ENCODE data around the gene POR.

POR gene

GRCh38 chr7:75953931-75954330, 39.0 kb downstream of the POR start:
- DNase-seq (ENCODE audit: low read depth) = no peak

GRCh38 chr7:75955331-75955955, 40.5 kb downstream of the POR start:
- DNase-seq (ENCODE audit: low read depth) = no peak

- no peak for DNase-seq (ENCODE audit: low read depth)
Observed at GRCh38 chr7:75957021-75957736, 42.2 kb downstream of the POR start.

- no peak for DNase-seq (ENCODE audit: low read depth)
Observed at GRCh38 chr7:75958802-75959543, 44.0 kb downstream of the POR start.

- DNase-seq (ENCODE audit: low read depth) = no peak
Observed at GRCh38 chr7:75960372-75960771, 45.4 kb downstream of the POR start.

GRCh38 chr7:75961218-75961617, 46.3 kb downstream of the POR start:
- DNase-seq (ENCODE audit: low read depth) = no peak

- DNase-seq (ENCODE audit: low read depth) = no peak
Observed at GRCh38 chr7:75962607-75963380, 47.8 kb downstream of the POR start.

GRCh38 chr7:75963381-75963995, 48.5 kb downstream of the POR start:
- DNase-seq (ENCODE audit: low read depth) = no peak

GRCh38 chr7:75965617-75966016, 50.7 kb downstream of the POR start:
- no peak for DNase-seq (ENCODE audit: low read depth)

- DNase-seq (ENCODE audit: low read depth) = no peak
Observed at GRCh38 chr7:75966190-75966961, 51.4 kb downstream of the POR start.

GRCh38 chr7:75967055-75967454, 52.1 kb downstream of the POR start:
- DNase-seq (ENCODE audit: low read depth) = no peak

GRCh38 chr7:75967487-75967997, 52.6 kb downstream of the POR start:
- DNase-seq (ENCODE audit: low read depth) = no peak

- no peak for DNase-seq (ENCODE audit: low read depth)
Observed at GRCh38 chr7:75968012-75968411, 53.1 kb downstream of the POR start.

- DNase-seq (ENCODE audit: low read depth) = no peak
Observed at GRCh38 chr7:75968561-75969001, 53.6 kb downstream of the POR start.

GRCh38 chr7:75969182-75969581, 54.2 kb downstream of the POR start:
- DNase-seq (ENCODE audit: low read depth) = no peak

- no peak for DNase-seq (ENCODE audit: low read depth)
Observed at GRCh38 chr7:75969704-75970498, 54.9 kb downstream of the POR start.

- DNase-seq (ENCODE audit: low read depth) = no peak
Observed at GRCh38 chr7:75971309-75971960, 56.5 kb downstream of the POR start.

GRCh38 chr7:75971961-75972763, 57.2 kb downstream of the POR start:
- no peak for DNase-seq (ENCODE audit: low read depth)

GRCh38 chr7:75977743-75978142, 62.8 kb downstream of the POR start:
- DNase-seq (ENCODE audit: low read depth) = no peak

Data from activated T-helper 9 cell treated with anti-CD3 and anti-CD28 coated beads, Interleukin-2, amount 50 U/mL, for 16 hours (primary cell).